Keratinocyte (primary cell): ENCODE results near the gene ERLEC1. TPM values are rescaled to one million over a fixed set of nuclear protein-coding genes. Genes with fewer than 3 reads are reported as not detected.

ENCODE experiments used
- DNase-seq: peaks from one replicate; pipeline ENCODE4 v3.0.0-alpha.2; 2011; ENCODE audit warnings: low read depth, missing footprints, low spot score
- FAIRE-seq: peaks from 2 replicates; lab custom pipeline; 2011; peaks lifted over from hg19 to GRCh38; lab: Jason Lieb, UNC
- H2AFZ ChIP-seq: 2 replicates; pipeline ENCODE4 v1.6.0; 2012; ENCODE audit warnings: low read length, control low read depth, inconsistent platforms; ENCODE audit not compliant: control insufficient read depth
- H3K27ac ChIP-seq: 2 replicates; pipeline ENCODE4 v1.5.1; 2011; ENCODE audit warnings: low read length; ENCODE audit not compliant: control insufficient read depth, insufficient read depth
- H3K27me3 ChIP-seq: 3 replicates; pipeline ENCODE4 v1.6.0; 2011; ENCODE audit warnings: low read length; ENCODE audit not compliant: control insufficient read depth, insufficient read depth; ENCODE audit errors: extremely low read depth
- H3K36me3 ChIP-seq, 2 experiments: 2 replicates in 1 of 2; 3 replicates in 1 of 2; pipeline ENCODE4 v1.5.1; 2011; ENCODE audit warnings: low read length in 2 of 2, mild to moderate bottlenecking in 1 of 2; ENCODE audit not compliant: control insufficient read depth in 2 of 2, insufficient read depth in 2 of 2; ENCODE audit errors: extremely low read depth in 1 of 2
- H3K4me1 ChIP-seq: 3 replicates; pipeline ENCODE4 v1.5.1; 2011; ENCODE audit warnings: low read length; ENCODE audit not compliant: control insufficient read depth, insufficient read depth; ENCODE audit errors: extremely low read depth
- H3K4me2 ChIP-seq: 3 replicates; pipeline ENCODE4 v1.6.0; 2011; ENCODE audit warnings: low read depth, low read length; ENCODE audit not compliant: control insufficient read depth, insufficient read depth; ENCODE audit errors: extremely low read depth
- H3K4me3 ChIP-seq, 3 experiments: fragments of 200-600 bp in 1 of 3; sonication (generic) in 1 of 3; 2 replicates in 2 of 3; 3 replicates in 1 of 3; pipeline ENCODE4 v1.5.1; 2011 to 2016; ENCODE audit warnings: low read length in 3 of 3, mild to moderate bottlenecking in 3 of 3, control low read depth in 2 of 3, inconsistent platforms in 1 of 3, low read depth in 1 of 3, mixed read lengths in 1 of 3, mixed run types in 1 of 3, moderate library complexity in 1 of 3; ENCODE audit not compliant: control insufficient read depth in 2 of 3, insufficient read depth in 2 of 3; ENCODE audit errors: extremely low read depth in 1 of 3
- H3K79me2 ChIP-seq: 2 replicates; pipeline ENCODE4 v1.6.0; 2012; ENCODE audit warnings: low read length; ENCODE audit not compliant: control insufficient read depth, insufficient read depth
- H3K9ac ChIP-seq: 3 replicates; pipeline ENCODE4 v1.6.0; 2011; ENCODE audit warnings: low read length; ENCODE audit not compliant: control insufficient read depth, insufficient read depth; ENCODE audit errors: extremely low read depth
- H3K9me1 ChIP-seq: 3 replicates; pipeline ENCODE4 v1.6.0; 2011; ENCODE audit warnings: low read length; ENCODE audit not compliant: control insufficient read depth, insufficient read depth; ENCODE audit errors: extremely low read depth
- H3K9me3 ChIP-seq: 2 replicates; pipeline ENCODE4 v1.5.1; 2012; ENCODE audit warnings: low read depth, low read length; ENCODE audit not compliant: control insufficient read depth
- H4K20me1 ChIP-seq: 3 replicates; pipeline ENCODE4 v1.6.0; 2011; ENCODE audit warnings: low read length; ENCODE audit not compliant: control insufficient read depth, insufficient read depth; ENCODE audit errors: extremely low read depth
- CTCF ChIP-seq, 3 experiments: IDR thresholded peaks in 1 of 3; conservative IDR thresholded peaks in 1 of 3; optimal IDR thresholded peaks in 1 of 3; 2 replicates in 2 of 3; 3 replicates in 1 of 3; pipeline versions ENCODE3 to v1.5.1; 2011; ENCODE audit warnings: low read length in 3 of 3, mild to moderate bottlenecking in 3 of 3, moderate library complexity in 2 of 3, control low read depth in 1 of 3, inconsistent platforms in 1 of 3; ENCODE audit not compliant: insufficient read depth in 2 of 3; ENCODE audit errors: extremely low read depth in 1 of 3
- EZH2 ChIP-seq: IDR thresholded peaks from one replicate; pipeline ENCODE4 v1.6.1; 2012; ENCODE audit warnings: inconsistent platforms, mild to moderate bottlenecking, low read length, moderate library complexity
- dilution Hi-C: fragments of 300-500 bp; cut with MboI; formaldehyde crosslinking; loops from one replicate; pipeline ENCODE4 v1.7.0; 2020; ENCODE audit warnings: low sequenced_read_pairs; ENCODE audit not compliant: extremely low pct_ligation_motif_present
- polyA plus RNA-seq, 5 experiments: library from polyadenylated mRNA; depleted of rRNA in 3 of 5; stranded (reverse) in 3 of 5; stranded (forward) in 1 of 5; unstranded in 1 of 5; fragments of >200 nt; gene quantifications; 1 replicate in 1 of 5; 2 replicates in 3 of 5; 3 replicates in 1 of 5; pipeline versions ENCODE4 v1.2.1 to v1.2.3, GENCODE V29; 2011 to 2012; ENCODE audit warnings: missing spikeins in 2 of 5, low read depth in 1 of 5, low replicate concordance in 1 of 5

The ERLEC1 gene
- polyA plus RNA-seq, 1 donor (not counting 4 experiments of a cell fraction or from before 2014, with no cell fraction given): 35.6 TPM

- dilution Hi-C loops: no loop called here
- H3K4me1 ChIP-seq: no peaks in the 10 kb centered on the region
- FAIRE-seq (no peak), DNase-seq (no peak)
- no peak overlapping the region for H3K4me3 ChIP-seq
- no peaks in the 10 kb centered on the region for H3K79me2 ChIP-seq
- TF ChIP-seq EZH2 (no peak), CTCF (optimal IDR thresholded peaks at IDR 0.05 in 1 of 3, IDR thresholded peaks at IDR 0.05 in 1 of 3, conservative IDR thresholded peaks at IDR 0.05 in 1 of 3; ENCODE audit: extremely low read depth in 1 of 3, insufficient read depth in 2 of 3, low read length in 3 of 3) (no peak)
- H3K36me3 ChIP-seq: peaks cover 0 to 6% of the 10 kb centered on the region in 2 experiments
- no peak overlapping the region for H3K9ac ChIP-seq
- H3K9me3 ChIP-seq: no peaks in the 10 kb centered on the region
- H3K27ac ChIP-seq: no peak overlapping the region
- H3K9me1 ChIP-seq: no peaks in the 10 kb centered on the region
- H3K4me2 ChIP-seq: no peak overlapping the region
- H3K27me3 ChIP-seq: no peaks in the 10 kb centered on the region
- no peak overlapping the region for H2AFZ ChIP-seq
- no peaks in the 10 kb centered on the region for H4K20me1 ChIP-seq
Observed at GRCh38 chr2:53820048-53820447, 33.2 kb downstream of the ERLEC1 start.

- H2AFZ ChIP-seq: no peak overlapping the region
- H3K36me3 ChIP-seq: no peaks in the 10 kb centered on the region
- FAIRE-seq (no peak), DNase-seq (no peak)
- H3K9me1 ChIP-seq: no peaks in the 10 kb centered on the region
- no peaks in the 10 kb centered on the region for H3K27me3 ChIP-seq
- H3K9ac ChIP-seq: no peak overlapping the region
- H3K4me3 ChIP-seq: no peak overlapping the region
- no peaks in the 10 kb centered on the region for H4K20me1 ChIP-seq
- no peaks in the 10 kb centered on the region for H3K9me3 ChIP-seq
- no peak overlapping the region for H3K27ac ChIP-seq
- TF ChIP-seq EZH2: no peak
- TF ChIP-seq CTCF (optimal IDR thresholded peaks at IDR 0.05 in 1 of 3, IDR thresholded peaks at IDR 0.05 in 1 of 3, conservative IDR thresholded peaks at IDR 0.05 in 1 of 3; ENCODE audit: extremely low read depth in 1 of 3, insufficient read depth in 2 of 3, low read length in 3 of 3): no peak
- H3K4me2 ChIP-seq: no peak overlapping the region
- H3K4me1 ChIP-seq: no peaks in the 10 kb centered on the region
- dilution Hi-C loops: no loop called here
- no peaks in the 10 kb centered on the region for H3K79me2 ChIP-seq
Observed at GRCh38 chr2:53820711-53821110, 33.9 kb downstream of the ERLEC1 start.
